Dermis blood vessel endothelial cell (primary cell): ENCODE measurements around the gene KCNH3. TPM values are rescaled to one million over a fixed set of nuclear protein-coding genes. Genes with fewer than 3 reads are reported as not detected.
"Not testable (repeated sequence)": the region's sequence is repeated elsewhere in the genome, so short reads cannot be mapped to it uniquely, and the experiment has no call there.

ENCODE experiments used
- DNase-seq: peaks from one replicate; pipeline ENCODE4 v3.0.0; 2010
- total RNA-seq: library from RNA; depleted of rRNA; stranded (reverse); fragments of >200 nt; gene quantifications from 2 replicates; pipeline ENCODE4 v1.2.3, GENCODE V29; 2014

The KCNH3 gene
- 0.09 TPM in 1 of 2 replicates, not detected in the other for total RNA-seq

DNA sequence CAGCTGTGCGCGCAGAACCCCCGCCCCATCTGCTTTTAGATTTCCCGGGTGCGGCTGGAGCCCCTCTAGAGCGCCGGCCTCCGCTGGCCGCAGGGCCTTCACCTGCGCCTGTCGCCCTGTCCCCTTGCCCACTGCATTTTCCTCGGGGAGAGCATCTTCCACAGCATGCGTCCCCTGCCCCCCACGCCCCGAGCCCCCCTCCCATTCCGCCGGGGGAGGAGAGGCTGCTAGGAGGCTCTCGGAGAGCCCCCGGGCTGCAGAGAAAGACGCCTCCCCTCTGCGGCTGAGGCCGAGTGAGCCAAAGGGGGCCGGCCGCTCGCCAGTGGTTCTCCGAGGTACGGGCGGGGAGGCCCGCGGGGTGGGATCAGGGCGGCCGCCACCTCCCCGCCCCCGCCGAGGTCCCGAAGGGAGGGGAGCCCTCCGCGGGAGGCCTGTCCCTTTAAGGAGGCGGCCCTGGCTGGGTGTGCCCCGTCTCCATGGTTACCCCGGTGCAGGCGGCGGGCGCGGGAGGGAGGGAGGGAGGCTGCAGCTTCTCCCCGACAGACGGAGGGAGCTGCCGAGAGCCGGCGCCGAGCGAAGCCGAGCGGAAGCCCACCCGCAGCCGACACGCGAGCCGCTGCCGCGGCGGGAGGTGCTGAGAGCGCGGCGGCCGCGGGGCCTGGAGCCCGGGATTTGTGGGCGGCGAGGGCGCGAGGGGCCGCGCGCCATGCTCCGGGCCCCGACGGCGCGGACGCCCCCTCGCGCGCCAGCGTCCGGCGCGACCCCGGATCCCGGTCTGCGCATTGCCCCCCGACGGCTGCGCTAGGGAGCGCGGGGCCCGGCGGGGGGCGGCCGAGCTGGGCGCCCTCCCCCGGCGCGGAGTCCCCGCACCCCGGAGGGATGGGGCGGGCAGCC lies at the start of gene KCNH3:
TSS of gene KCNH3 (plus strand) at position 521 of the 894 bp plus-strand sequence. CDS start 387 bp downstream, outside the sequence.
- DNase-seq = peak; percentile 45

GRCh38 chr12:49489154-49489553 lies 49.7 kb upstream of the KCNH3 start:
- no peak for DNase-seq

- DNase-seq = peak; percentile 95
Measured at GRCh38 chr12:49489720-49490119, 49.1 kb upstream of the KCNH3 start.

DNA sequence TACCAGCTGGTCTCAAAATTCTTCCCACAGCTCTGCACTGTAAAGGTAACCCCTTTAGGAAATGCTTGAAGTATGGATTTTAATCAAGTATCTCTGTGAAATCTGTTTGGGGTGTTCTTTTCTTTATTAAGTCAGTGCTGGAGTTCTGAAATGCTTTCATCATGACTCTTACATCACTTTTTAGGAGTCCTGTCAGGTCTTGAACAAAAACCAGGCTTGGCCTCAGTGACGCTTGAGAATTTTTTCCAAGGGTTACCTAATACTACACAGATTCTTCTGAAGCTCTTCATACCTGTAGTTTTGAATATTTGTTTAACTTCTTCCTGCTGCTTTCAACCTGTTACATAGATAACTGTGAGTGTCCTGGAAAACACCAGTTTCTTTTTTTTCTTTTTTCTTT lies 47.0 kb upstream of the KCNH3 start:
- DNase-seq = no peak

GRCh38 chr12:49493900-49494299 lies 44.9 kb upstream of the KCNH3 start:
- no peak for DNase-seq

- no peak for DNase-seq
Measured at GRCh38 chr12:49496417-49497360, 42.1 kb upstream of the KCNH3 start.

- DNase-seq = no peak
Measured at GRCh38 chr12:49501895-49502294, 36.9 kb upstream of the KCNH3 start.

DNA sequence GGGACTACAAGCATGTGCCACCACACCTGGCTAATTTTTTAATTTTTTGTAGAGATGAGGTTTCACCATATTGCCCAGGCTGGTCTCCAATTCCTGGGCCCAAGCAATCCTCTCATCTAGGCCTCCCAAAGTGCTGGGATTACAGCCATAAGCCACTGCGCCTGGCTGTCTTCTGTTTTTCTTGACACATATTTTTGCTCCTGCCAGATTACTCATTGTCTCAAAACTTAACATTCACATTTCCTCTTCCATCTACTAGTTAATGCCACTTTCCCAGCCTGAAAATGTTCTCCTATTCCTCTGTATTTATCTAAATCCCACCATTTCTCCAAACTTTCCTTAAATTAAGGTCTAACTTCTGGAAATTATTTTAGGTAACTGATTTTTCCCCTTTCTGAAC lies 36.2 kb upstream of the KCNH3 start:
- peak; percentile 51 for DNase-seq

- peak; percentile 98 for DNase-seq
Measured at GRCh38 chr12:49503674-49504180, 35.1 kb upstream of the KCNH3 start.

GRCh38 chr12:49505672-49506071 lies 33.2 kb upstream of the KCNH3 start:
- DNase-seq = peak; percentile 47

DNA sequence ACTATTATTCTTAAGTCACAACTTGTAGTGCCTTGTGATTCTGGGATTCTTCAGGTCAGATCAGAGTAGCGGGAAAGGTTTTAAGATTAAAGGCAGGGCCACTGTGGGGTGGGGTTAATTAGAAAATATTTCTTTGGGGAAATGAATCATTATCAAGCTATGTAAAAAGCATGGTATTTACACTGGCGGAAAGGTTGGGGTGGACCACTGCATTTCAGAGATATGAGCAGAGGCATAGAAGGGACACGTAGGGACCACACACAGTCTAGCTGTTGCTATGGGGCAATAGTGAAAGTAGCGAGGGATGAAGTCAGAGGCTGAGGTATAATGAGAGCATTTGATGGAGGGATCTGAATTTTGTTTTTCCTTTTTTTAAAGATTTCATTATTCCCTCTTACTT lies 31.7 kb upstream of the KCNH3 start:
- peak; percentile 97 for DNase-seq

DNA sequence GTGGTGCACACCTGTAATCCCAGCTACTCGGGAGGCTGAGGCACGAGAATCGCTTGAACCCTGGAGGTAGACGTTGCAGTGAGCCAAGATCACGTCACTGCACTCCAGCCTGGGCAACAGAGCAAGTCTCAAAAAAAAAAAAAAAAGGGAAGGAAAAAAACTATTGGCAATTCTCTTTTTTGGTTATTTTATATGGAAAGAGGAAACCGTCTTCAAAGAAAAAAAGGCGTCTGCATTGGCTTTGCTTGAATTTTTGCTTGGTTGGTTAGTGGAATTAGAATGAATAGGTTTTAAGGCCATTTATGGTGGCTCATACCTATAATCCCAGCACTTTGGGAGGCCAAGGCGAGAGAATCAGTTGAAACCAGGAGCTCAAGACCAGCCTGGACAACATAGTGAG lies 29.1 kb upstream of the KCNH3 start:
- DNase-seq = not testable (repeated sequence)

- DNase-seq = no peak
Measured at GRCh38 chr12:49511410-49511809, 27.4 kb upstream of the KCNH3 start.

DNA sequence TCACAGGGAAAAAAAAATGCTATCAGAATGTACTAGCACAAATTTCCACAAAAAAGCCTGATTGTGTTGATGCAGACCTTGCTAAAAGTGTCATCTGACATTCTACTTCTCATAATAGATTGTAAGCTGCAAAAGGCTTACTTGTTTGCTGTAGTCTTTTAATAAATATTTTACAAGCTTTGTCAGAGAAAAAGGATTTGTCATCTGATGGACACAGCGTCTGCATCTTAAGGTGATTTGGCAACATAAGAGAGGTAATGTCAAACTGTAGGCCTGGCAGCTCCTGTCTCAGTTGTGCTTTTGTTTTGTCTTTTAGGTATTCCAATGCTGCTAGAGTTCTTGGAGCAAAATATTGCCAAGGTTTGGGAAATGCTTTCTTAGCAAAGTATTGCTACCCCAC lies 26.3 kb upstream of the KCNH3 start:
- DNase-seq = no peak

GRCh38 chr12:49515266-49515665 lies 23.6 kb upstream of the KCNH3 start:
- peak; percentile 91 for DNase-seq

DNA sequence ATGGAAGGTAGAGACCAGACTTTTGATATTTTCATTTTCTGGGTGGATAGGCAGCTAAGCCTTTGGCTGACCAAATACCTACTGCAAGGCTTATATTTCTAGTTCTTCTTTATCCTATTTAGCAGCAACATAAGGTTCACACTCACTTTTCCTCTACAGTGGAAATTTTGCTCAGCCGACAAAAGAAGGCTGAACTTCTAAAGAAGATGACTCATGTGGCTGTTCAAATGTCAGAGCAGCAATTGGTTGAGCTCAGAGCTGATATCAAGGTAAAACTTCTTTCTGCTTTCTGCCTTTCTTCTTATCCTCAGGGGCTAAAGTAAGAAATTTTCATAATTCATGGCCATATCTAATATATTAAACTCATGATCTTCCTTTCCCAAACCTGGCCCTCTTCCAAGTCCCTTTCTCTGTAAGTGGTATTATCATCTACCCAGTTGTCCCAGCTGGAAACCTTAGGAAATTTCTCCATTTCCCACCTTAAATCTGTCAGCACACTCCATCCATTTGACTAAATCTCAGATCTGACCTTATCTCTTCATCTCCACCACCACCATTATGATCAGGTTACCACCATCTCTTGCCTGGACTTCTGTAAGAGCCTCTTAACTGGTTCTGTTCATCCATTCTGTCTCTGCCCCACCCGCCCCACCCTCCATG lies 19.8 kb upstream of the KCNH3 start:
- peak; percentile 72 for DNase-seq

GRCh38 chr12:49519574-49519936 lies 19.3 kb upstream of the KCNH3 start:
- no peak for DNase-seq

GRCh38 chr12:49521389-49521788 lies 17.4 kb upstream of the KCNH3 start:
- DNase-seq = no peak

- peak; percentile 46 for DNase-seq
Measured at GRCh38 chr12:49524660-49525324, 14.0 kb upstream of the KCNH3 start.

- DNase-seq = no peak
Measured at GRCh38 chr12:49525942-49526341, 12.9 kb upstream of the KCNH3 start.

- no peak for DNase-seq
Measured at GRCh38 chr12:49527361-49528130, 11.3 kb upstream of the KCNH3 start.
